Mammary epithelial cell (primary cell): ENCODE data around the gene FAM186B.

Experiments
- EZH2 ChIP-seq: IDR thresholded peaks from 2 replicates; pipeline ENCODE4 v1.6.1; 2012; ENCODE audit warnings: low read length, inconsistent platforms, borderline replicate concordance
- TF ChIP-seq, protein P1 (sequence below), 2 donors: IDR thresholded peaks in 1 of 2; conservative IDR thresholded peaks in 1 of 2; 2 replicates each; pipeline ENCODE4 v1.5.1; 2011 to 2012; ENCODE audit warnings: inconsistent platforms in 2 of 2, low read length in 2 of 2, mild to moderate bottlenecking in 2 of 2, control low read depth in 1 of 2, low read depth in 1 of 2; ENCODE audit not compliant: insufficient read depth in 1 of 2; ENCODE audit errors: extremely low read depth in 1 of 2

- TF ChIP-seq, protein P1, sequence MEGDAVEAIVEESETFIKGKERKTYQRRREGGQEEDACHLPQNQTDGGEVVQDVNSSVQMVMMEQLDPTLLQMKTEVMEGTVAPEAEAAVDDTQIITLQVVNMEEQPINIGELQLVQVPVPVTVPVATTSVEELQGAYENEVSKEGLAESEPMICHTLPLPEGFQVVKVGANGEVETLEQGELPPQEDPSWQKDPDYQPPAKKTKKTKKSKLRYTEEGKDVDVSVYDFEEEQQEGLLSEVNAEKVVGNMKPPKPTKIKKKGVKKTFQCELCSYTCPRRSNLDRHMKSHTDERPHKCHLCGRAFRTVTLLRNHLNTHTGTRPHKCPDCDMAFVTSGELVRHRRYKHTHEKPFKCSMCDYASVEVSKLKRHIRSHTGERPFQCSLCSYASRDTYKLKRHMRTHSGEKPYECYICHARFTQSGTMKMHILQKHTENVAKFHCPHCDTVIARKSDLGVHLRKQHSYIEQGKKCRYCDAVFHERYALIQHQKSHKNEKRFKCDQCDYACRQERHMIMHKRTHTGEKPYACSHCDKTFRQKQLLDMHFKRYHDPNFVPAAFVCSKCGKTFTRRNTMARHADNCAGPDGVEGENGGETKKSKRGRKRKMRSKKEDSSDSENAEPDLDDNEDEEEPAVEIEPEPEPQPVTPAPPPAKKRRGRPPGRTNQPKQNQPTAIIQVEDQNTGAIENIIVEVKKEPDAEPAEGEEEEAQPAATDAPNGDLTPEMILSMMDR (conservative IDR thresholded peaks at IDR 0.05 in 1 of 2, IDR thresholded peaks at IDR 0.05 in 1 of 2; ENCODE audit: extremely low read depth in 1 of 2, insufficient read depth in 1 of 2, low read depth in 1 of 2, low read length in 2 of 2), result no peak
- no peak for TF ChIP-seq EZH2
These were observed 59.0 kb downstream of the FAM186B start for GRCh38 chr12:49546481-49546880.
